ENCODE results near the gene PLXNB3.

PLXNB3 gene

DNA sequence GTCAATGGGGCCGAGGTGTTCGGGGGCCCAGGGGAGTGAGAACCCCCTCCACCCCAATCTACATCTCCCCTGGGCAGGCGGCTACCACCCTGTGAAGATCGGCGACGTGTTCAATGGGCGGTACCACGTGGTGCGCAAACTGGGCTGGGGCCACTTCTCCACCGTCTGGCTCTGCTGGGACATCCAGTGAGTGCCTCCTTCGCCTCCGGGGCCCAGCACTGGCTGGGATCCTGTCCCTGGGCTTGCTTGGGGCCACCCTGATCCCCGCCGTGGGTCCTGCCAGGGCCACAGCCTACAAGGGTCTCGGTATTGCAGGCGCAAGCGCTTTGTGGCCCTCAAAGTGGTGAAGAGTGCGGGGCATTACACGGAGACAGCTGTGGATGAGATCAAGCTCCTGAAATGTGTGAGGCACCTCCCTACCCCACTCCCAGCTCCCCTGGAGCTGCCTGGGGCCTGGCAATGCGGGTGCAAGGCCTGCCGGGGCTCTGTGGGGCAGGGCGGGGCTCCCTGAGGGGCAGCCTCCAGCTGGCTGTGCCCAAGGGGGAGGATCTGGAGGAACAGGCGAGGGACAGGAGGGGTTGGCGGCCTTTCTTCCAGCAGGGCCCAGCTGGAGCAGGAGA lies 17.5 kb downstream of the PLXNB3 start:
- TF ChIP-seq, protein P1, sequence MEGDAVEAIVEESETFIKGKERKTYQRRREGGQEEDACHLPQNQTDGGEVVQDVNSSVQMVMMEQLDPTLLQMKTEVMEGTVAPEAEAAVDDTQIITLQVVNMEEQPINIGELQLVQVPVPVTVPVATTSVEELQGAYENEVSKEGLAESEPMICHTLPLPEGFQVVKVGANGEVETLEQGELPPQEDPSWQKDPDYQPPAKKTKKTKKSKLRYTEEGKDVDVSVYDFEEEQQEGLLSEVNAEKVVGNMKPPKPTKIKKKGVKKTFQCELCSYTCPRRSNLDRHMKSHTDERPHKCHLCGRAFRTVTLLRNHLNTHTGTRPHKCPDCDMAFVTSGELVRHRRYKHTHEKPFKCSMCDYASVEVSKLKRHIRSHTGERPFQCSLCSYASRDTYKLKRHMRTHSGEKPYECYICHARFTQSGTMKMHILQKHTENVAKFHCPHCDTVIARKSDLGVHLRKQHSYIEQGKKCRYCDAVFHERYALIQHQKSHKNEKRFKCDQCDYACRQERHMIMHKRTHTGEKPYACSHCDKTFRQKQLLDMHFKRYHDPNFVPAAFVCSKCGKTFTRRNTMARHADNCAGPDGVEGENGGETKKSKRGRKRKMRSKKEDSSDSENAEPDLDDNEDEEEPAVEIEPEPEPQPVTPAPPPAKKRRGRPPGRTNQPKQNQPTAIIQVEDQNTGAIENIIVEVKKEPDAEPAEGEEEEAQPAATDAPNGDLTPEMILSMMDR (IDR thresholded peaks at IDR 0.05) = no peak
- H3K27ac ChIP-seq = no peak overlapping the region
- no peaks in the 10 kb centered on the region for H3K36me3 ChIP-seq (ENCODE audit: control insufficient read depth, insufficient read depth, low read length)
- no peak overlapping the region for H3K4me2 ChIP-seq (ENCODE audit: low read length)
- peak overlapping the region; percentile 61 for H2AFZ ChIP-seq
- H3K4me3 ChIP-seq (ENCODE audit: low read depth, low read length) = no peak overlapping the region
- H3K9ac ChIP-seq = no peak overlapping the region
- no peaks in the 10 kb centered on the region for H3K4me1 ChIP-seq
- H3K79me2 ChIP-seq = no peaks in the 10 kb centered on the region
- H3K27me3 ChIP-seq (ENCODE audit: control insufficient read depth, insufficient read depth, low read length) = no peaks in the 10 kb centered on the region
- no peaks in the 10 kb centered on the region for H3K9me3 ChIP-seq (ENCODE audit: control insufficient read depth, low read length)

DNA sequence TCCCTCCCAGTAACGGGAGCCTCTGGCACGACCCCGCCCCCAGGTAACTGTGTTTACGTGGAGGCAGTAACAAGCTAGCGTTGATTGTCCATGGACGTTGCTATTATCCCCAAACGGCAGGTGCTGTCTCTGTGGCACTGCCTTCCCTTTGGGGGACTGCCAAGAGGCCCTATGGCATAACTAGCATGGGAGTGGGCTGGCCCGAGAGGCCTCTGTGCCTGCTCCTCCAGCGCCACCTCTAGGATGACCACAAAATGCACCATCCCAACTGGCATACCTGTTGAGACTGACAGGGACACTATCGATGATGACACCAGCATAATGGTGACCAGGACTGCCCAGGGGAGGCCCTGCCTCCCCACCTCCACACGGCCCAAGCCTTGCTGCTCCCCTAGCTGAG lies 18.3 kb downstream of the PLXNB3 start:
- no peaks in the 10 kb centered on the region for H3K27me3 ChIP-seq (ENCODE audit: control insufficient read depth, insufficient read depth, low read length)
- no peaks in the 10 kb centered on the region for H3K9me3 ChIP-seq (ENCODE audit: control insufficient read depth, low read length)
- no peaks in the 10 kb centered on the region for H3K4me1 ChIP-seq
- TF ChIP-seq, protein P1 (IDR thresholded peaks at IDR 0.05) = no peak
- no peak overlapping the region for H3K4me3 ChIP-seq (ENCODE audit: low read depth, low read length)
- H2AFZ ChIP-seq = no peak overlapping the region
- no peaks in the 10 kb centered on the region for H3K79me2 ChIP-seq
- H3K4me2 ChIP-seq (ENCODE audit: low read length) = no peak overlapping the region
- H3K36me3 ChIP-seq (ENCODE audit: control insufficient read depth, insufficient read depth, low read length) = no peaks in the 10 kb centered on the region
- no peak overlapping the region for H3K27ac ChIP-seq
- H3K9ac ChIP-seq = no peak overlapping the region

DNA sequence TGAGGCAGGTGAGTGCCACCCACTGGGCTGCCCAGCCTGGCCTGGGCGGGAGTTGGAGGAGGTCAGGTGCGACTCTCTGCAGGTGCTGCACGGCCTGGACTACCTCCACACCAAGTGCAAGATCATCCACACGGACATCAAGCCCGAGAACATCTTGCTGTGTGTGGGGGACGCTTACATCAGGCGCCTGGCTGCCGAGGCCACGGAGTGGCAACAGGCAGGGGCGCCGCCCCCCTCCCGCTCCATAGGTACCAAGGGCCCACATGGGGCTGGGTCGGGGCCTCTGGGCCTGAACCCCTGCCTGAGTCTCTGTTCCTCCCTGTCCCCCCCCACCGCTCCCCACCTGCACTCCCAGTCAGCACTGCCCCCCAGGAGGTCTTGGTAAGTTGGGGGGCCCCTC lies 18.8 kb downstream of the PLXNB3 start:
- no peak overlapping the region for H3K27ac ChIP-seq
- H3K27me3 ChIP-seq (ENCODE audit: control insufficient read depth, insufficient read depth, low read length) = no peaks in the 10 kb centered on the region
- no peak overlapping the region for H3K4me2 ChIP-seq (ENCODE audit: low read length)
- H3K9ac ChIP-seq = no peak overlapping the region
- no peaks in the 10 kb centered on the region for H3K36me3 ChIP-seq (ENCODE audit: control insufficient read depth, insufficient read depth, low read length)
- no peak overlapping the region for H3K4me3 ChIP-seq (ENCODE audit: low read depth, low read length)
- no peaks in the 10 kb centered on the region for H3K9me3 ChIP-seq (ENCODE audit: control insufficient read depth, low read length)
- H3K4me1 ChIP-seq = no peaks in the 10 kb centered on the region
- TF ChIP-seq, protein P1 (IDR thresholded peaks at IDR 0.05) = no peak
- no peak overlapping the region for H2AFZ ChIP-seq
- no peaks in the 10 kb centered on the region for H3K79me2 ChIP-seq

DNA sequence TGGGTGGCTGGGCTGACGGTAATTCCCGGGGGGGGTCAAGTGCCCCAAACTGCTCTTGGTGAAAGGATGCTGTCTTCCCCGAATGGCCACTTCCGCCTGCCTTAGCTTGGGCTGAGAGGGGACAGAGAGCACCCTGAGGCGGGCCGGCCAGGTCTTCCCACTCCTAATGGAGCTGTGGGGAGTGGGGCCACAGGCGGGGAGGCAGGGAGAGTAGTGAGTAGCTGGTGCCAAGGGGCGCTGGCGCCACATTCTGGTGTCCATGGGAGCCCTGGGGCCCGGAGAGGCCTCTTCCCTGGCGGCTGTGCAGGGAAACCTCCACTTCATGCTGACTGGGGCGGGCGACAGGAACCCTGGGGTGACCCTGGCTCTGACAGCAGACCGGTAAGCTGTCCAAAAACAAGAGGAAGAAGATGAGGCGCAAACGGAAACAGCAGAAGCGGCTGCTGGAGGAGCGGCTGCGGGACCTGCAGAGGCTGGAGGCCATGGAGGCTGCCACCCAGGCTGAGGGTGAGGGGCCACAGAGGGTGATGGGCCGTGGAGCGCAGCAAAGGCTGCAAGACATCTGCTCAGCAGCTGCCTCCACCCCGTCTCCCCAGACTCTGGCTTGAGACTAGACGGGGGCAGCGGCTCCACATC lies 19.4 kb downstream of the PLXNB3 start:
- H3K4me3 ChIP-seq (ENCODE audit: low read depth, low read length) = no peak overlapping the region
- H3K27me3 ChIP-seq (ENCODE audit: control insufficient read depth, insufficient read depth, low read length) = no peaks in the 10 kb centered on the region
- H3K79me2 ChIP-seq = no peaks in the 10 kb centered on the region
- H3K27ac ChIP-seq = no peak overlapping the region
- no peak overlapping the region for H3K4me2 ChIP-seq (ENCODE audit: low read length)
- H2AFZ ChIP-seq = no peak overlapping the region
- H3K36me3 ChIP-seq (ENCODE audit: control insufficient read depth, insufficient read depth, low read length) = no peaks in the 10 kb centered on the region
- H3K4me1 ChIP-seq = no peaks in the 10 kb centered on the region
- TF ChIP-seq, protein P1 (IDR thresholded peaks at IDR 0.05) = no peak
- no peaks in the 10 kb centered on the region for H3K9me3 ChIP-seq (ENCODE audit: control insufficient read depth, low read length)
- H3K9ac ChIP-seq = no peak overlapping the region

Measured in parathyroid adenoma (tissue), 2 donors.